Spleen (tissue), 11 donors: Measurements from ENCODE around the gene ARL14. TPM values are rescaled to one million over a fixed set of nuclear protein-coding genes. Genes with fewer than 3 reads are reported as not detected.

ENCODE experiments used
- DNase-seq: peaks from one replicate; pipeline ENCODE4 v3.0.0-alpha.2; 2020
- H3K27ac ChIP-seq, 8 donors: fragments of 200-600 bp; sonication (generic) in 7 of 8; 1 replicate in 4 of 8; 2 replicates in 4 of 8; pipeline versions ENCODE4 v1.5.0 to v1.8.0; 2016 to 2021; ENCODE audit warnings: inconsistent platforms in 4 of 8, mild to moderate bottlenecking in 4 of 8, moderate library complexity in 1 of 8
- H3K27me3 ChIP-seq, 7 donors: fragments of 200-600 bp; sonication (generic) in 6 of 7; replicated peaks in 1 of 7; 1 replicate in 4 of 7; 2 replicates in 3 of 7; pipeline versions ENCODE4 v1.5.0 to v1.8.0; 2016 to 2021; ENCODE audit warnings: inconsistent platforms in 3 of 7, mild to moderate bottlenecking in 1 of 7
- H3K36me3 ChIP-seq, 6 donors: fragments of 200-600 bp; sonication (generic) in 5 of 6; 1 replicate in 4 of 6; 2 replicates in 2 of 6; pipeline versions ENCODE4 v1.5.0 to v1.8.0; 2016 to 2021; ENCODE audit warnings: inconsistent platforms in 2 of 6
- H3K4me1 ChIP-seq, 6 donors: fragments of 200-600 bp; sonication (generic) in 5 of 6; 1 replicate in 3 of 6; 2 replicates in 3 of 6; pipeline versions ENCODE4 v1.5.0 to v1.8.0; 2016 to 2021; ENCODE audit warnings: inconsistent platforms in 3 of 6
- H3K4me3 ChIP-seq, 8 donors: fragments of 200-600 bp; sonication (generic) in 7 of 8; 1 replicate in 4 of 8; 2 replicates in 4 of 8; pipeline versions ENCODE4 v1.5.0 to v1.8.0; 2016 to 2021; ENCODE audit warnings: inconsistent platforms in 4 of 8, mild to moderate bottlenecking in 4 of 8, moderate library complexity in 2 of 8
- H3K9me3 ChIP-seq, 8 donors: fragments of 200-600 bp; sonication (generic) in 7 of 8; 1 replicate in 4 of 8; 2 replicates in 4 of 8; pipeline versions ENCODE4 v1.5.0 to v1.8.0; 2016 to 2021; ENCODE audit warnings: inconsistent platforms in 4 of 8
- POLR2A ChIP-seq, 3 donors: fragments of 450-650 bp; IDR thresholded peaks; one replicate each; pipeline ENCODE4 v1.5.1; 2017; ENCODE audit warnings: antibody characterized with exemption in 3 of 3, mild to moderate bottlenecking in 1 of 3
- POLR2AphosphoS5 ChIP-seq, 3 donors: sonication (generic); formaldehyde crosslinking; IDR thresholded peaks; one replicate each; pipeline ENCODE4 v1.5.1; 2017; ENCODE audit warnings: antibody characterized with exemption in 3 of 3
- WGBS, 5 donors: extraction: QIAGEN DNeasy Blood & Tissue Kit in 3 of 5; methylation state at CpG; one replicate each; pipeline versions ENCODE4 v1.1.5 to v1.1.7; 2013 to 2018; 5-methylcytosine and 5-hydroxymethylcytosine counted together
- intact Hi-C: fragments of 100-400 bp; cut with DNase I; formaldehyde crosslinking; loops from one replicate; pipeline ENCODE4 v1.15.0; 2023; ENCODE audit warnings: low total_unique reads
- polyA plus RNA-seq, 3 donors: library from polyadenylated mRNA; stranded (reverse); fragments of 200-250 nt; gene quantifications; one replicate each; pipeline ENCODE4 v1.2.1, GENCODE V29; 2013
- total RNA-seq, 7 donors: library from RNA; depleted of rRNA in 3 of 7; stranded (reverse); fragments of >200 nt in 3 of 7; fragmentation: NEBNext Ultra II Directional in 4 of 7; extraction: Animal tissue kit (Norgen Biotek cat#: 25700) in 4 of 7; gene quantifications; one replicate each; pipeline versions ENCODE4 v1.1.0 to v1.2.1, GENCODE V29; 2016 to 2021
- TF ChIP-seq, protein P1 (sequence below), 11 experiments: fragments of 200-600 bp in 7 of 11; fragments of 450-650 bp in 4 of 11; sonication (generic) in 4 of 11; IDR thresholded peaks in 8 of 11; conservative IDR thresholded peaks in 3 of 11; 1 replicate in 7 of 11; 2 replicates in 4 of 11; pipeline versions ENCODE4 v1.4.0 to v1.8.0; 2016 to 2021; ENCODE audit warnings: antibody characterized with exemption in 11 of 11, inconsistent platforms in 4 of 11, mild to moderate bottlenecking in 1 of 11
- donor health status: healthy with polysubstance abuse.
- donor health status: DM: no; HTN: no; CAD: no; lungs with moderate emphysema.
- donor health status: DM: no; HTN: no; CAD: no.
- donor health status: Bipolar disorder and iron deficiency.
- donor health status: healthy.
- donor health status: DM: no; HTN: no; CAD: no.
- donor health status: DM: yes; HTN: yes; CAD: no.

The ARL14 gene
- total and polyA plus RNA-seq, 10 donors, result 0.11 to 0.39 (median 0.26) TPM; not detected in 7

- TF ChIP-seq POLR2A (IDR thresholded peaks at IDR 0.05), result no peak
- TF ChIP-seq POLR2AphosphoS5 (IDR thresholded peaks at IDR 0.05), result no peak
- TF ChIP-seq, protein P1, sequence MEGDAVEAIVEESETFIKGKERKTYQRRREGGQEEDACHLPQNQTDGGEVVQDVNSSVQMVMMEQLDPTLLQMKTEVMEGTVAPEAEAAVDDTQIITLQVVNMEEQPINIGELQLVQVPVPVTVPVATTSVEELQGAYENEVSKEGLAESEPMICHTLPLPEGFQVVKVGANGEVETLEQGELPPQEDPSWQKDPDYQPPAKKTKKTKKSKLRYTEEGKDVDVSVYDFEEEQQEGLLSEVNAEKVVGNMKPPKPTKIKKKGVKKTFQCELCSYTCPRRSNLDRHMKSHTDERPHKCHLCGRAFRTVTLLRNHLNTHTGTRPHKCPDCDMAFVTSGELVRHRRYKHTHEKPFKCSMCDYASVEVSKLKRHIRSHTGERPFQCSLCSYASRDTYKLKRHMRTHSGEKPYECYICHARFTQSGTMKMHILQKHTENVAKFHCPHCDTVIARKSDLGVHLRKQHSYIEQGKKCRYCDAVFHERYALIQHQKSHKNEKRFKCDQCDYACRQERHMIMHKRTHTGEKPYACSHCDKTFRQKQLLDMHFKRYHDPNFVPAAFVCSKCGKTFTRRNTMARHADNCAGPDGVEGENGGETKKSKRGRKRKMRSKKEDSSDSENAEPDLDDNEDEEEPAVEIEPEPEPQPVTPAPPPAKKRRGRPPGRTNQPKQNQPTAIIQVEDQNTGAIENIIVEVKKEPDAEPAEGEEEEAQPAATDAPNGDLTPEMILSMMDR (IDR thresholded peaks at IDR 0.05 in 8 of 11, conservative IDR thresholded peaks at IDR 0.05 in 3 of 11), result no peak
- intact Hi-C loops, result no loop called here
- no peaks in the 10 kb centered on the region for H3K4me1 ChIP-seq
- no peaks in the 10 kb centered on the region for H3K27me3 ChIP-seq
- no peak overlapping the region for H3K27ac ChIP-seq
- DNase-seq, result no peak
- H3K36me3 ChIP-seq, result no peaks in the 10 kb centered on the region
- 88 to 97% (median 92%) methylated on average over 2 of the region's 2 CpGs for WGBS, 5 donors
- H3K9me3 ChIP-seq, result no peaks in the 10 kb centered on the region
- no peak overlapping the region for H3K4me3 ChIP-seq
Measured at GRCh38 chr3:160684368-160684740, 7.4 kb downstream of the ARL14 start.

DNA sequence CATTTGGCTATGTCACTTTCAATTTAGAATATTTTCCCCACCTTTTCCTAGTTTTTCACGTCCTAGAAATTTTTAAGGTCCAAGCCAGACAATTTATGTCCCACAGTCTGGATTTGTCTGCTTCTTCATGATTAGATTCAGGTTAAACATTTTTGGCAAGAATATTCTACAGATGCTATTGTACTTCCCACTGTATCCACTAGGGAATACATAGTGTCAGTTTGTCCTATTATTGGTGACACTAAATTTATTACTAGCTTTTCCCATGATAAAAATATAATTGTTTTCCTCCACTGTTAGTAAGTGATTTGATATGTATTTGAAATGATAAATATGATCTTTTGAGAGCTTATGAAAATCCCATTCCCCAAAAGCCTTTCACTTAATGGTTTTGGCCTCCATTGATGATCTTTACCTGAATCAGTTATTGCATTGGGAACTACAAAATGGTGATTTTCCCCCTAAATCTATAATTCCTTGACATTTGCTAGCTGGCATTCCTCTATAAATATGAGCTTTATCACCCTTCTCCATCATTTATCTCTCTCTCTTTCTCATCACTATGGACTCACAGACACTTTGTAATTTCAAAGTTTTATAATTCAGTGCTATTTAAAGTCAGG lies 8.3 kb downstream of the ARL14 start:
- WGBS, 5 donors, result 81 to 100% (median 83%) methylated on average over 1 of the region's 1 CpG
- H3K27me3 ChIP-seq, result no peaks in the 10 kb centered on the region
- H3K27ac ChIP-seq, result no peak overlapping the region
- no peak for DNase-seq
- TF ChIP-seq POLR2A (IDR thresholded peaks at IDR 0.05), result no peak
- TF ChIP-seq, protein P1 (IDR thresholded peaks at IDR 0.05 in 8 of 11, conservative IDR thresholded peaks at IDR 0.05 in 3 of 11), result peak in 4 of 11 experiments; percentile 15 to 37 (median 25)
- no peaks in the 10 kb centered on the region for H3K4me1 ChIP-seq
- no peaks in the 10 kb centered on the region for H3K9me3 ChIP-seq
- intact Hi-C loops, result no loop called here
- H3K4me3 ChIP-seq, result no peak overlapping the region
- no peaks in the 10 kb centered on the region for H3K36me3 ChIP-seq

DNA sequence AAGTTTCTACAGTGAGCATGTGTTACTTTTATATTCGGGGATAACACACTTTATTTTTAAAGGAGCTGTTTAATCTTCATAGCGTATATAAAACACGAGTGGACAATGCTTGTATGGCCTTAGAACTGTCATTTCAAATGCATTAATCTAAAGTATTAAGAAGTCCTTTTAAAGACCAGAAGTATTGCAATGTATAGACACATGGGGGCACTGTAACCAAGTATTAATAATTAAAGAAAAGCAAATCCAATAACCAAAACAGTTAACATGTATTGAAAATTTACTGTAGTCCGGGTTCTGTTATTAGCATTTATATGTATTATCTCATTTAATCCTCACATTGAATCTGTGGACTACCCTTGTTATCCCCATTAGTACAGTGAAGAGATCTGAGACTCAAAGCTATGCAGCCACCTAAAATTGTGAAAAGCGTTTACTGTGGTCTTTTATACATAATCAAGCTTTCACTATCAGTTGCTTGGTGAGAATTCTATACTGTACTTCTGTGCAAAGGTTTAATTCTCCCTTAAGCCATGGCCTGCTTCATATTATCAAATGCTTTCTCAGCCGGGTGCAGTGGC lies 10.1 kb downstream of the ARL14 start:
- TF ChIP-seq, protein P1 (IDR thresholded peaks at IDR 0.05 in 8 of 11, conservative IDR thresholded peaks at IDR 0.05 in 3 of 11), result peak in 8 of 11 experiments; percentile 7 to 54 (median 42)
- no peak for TF ChIP-seq POLR2A (IDR thresholded peaks at IDR 0.05)
- 59 to 76% (median 70%) methylated on average over 6 of the region's 6 CpGs for WGBS, 5 donors
- DNase-seq, result no peak
- H3K9me3 ChIP-seq, result no peaks in the 10 kb centered on the region
- no peaks in the 10 kb centered on the region for H3K4me1 ChIP-seq
- H3K4me3 ChIP-seq, result no peak overlapping the region
- no peak overlapping the region for H3K27ac ChIP-seq
- no peaks in the 10 kb centered on the region for H3K27me3 ChIP-seq
- intact Hi-C loops, result no loop called here
- H3K36me3 ChIP-seq, result no peaks in the 10 kb centered on the region

DNA sequence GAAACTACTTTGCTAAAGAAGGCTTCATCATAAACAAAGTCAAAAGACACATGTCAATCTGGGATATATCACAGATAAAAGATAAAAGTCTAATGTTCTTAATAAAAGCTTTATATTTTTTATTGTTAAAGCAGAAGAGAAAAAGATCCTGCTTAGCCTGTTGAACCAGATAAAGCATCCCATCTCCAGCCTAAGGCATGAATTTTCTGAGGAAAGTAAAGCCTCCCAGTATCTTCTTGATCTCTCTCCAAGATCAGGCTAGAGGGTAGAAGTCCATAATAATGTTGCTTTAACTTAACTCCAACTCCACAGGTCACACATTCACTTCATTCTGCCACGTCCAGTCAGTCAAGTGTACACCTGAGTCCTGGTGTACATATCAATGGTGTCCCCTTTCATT lies 14.2 kb downstream of the ARL14 start:
- no peak for DNase-seq
- Histone ChIP-seq H3K4me1 (no peaks in the 10 kb centered on the region), H3K4me3 (no peak overlapping the region), H3K27me3 (no peaks in the 10 kb centered on the region), H3K9me3 (no peaks in the 10 kb centered on the region), H3K36me3 (no peaks in the 10 kb centered on the region), H3K27ac (no peak overlapping the region)
- 81 to 95% (median 90%) methylated on average over 1 of the region's 1 CpG for WGBS, 5 donors
- intact Hi-C loops, result no loop called here
- TF ChIP-seq POLR2AphosphoS5 (IDR thresholded peaks at IDR 0.05), result no peak
- TF ChIP-seq, protein P1 (IDR thresholded peaks at IDR 0.05 in 8 of 11, conservative IDR thresholded peaks at IDR 0.05 in 3 of 11), result no peak
- TF ChIP-seq POLR2A (IDR thresholded peaks at IDR 0.05), result no peak
